NCI-H2227 treated with DMSO at 0.1 percent for 48 hours (cell line): Measurements from ENCODE around the gene NENF.

Experiments used
- DNase-seq: peaks from one replicate; lab custom pipeline; 2025; lab: John Stamatoyannopoulos, UW

Gene NENF

GRCh38 chr1:212431644-212432043 is 1.1 kb upstream of the NENF start:
- no peak for DNase-seq

DNA sequence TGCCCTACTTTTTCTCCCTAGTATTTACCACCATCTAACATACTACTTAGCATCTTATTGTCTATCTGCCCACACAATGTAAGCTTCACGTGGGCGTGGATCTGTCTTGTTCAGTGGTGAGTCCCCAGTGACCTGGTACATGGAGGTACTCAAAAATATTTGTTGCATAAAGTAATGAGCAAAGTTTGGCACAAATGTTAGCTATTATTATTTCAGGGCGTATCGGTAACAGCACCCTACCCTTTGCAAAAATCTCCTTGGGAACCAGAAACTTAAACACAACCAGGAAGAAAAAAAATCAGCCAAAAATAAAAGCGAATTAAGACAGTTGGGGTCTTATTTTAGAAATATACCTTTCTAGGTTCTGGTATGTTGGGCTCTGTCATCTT is 454 bp upstream of the NENF start:
- no peak for DNase-seq

DNA sequence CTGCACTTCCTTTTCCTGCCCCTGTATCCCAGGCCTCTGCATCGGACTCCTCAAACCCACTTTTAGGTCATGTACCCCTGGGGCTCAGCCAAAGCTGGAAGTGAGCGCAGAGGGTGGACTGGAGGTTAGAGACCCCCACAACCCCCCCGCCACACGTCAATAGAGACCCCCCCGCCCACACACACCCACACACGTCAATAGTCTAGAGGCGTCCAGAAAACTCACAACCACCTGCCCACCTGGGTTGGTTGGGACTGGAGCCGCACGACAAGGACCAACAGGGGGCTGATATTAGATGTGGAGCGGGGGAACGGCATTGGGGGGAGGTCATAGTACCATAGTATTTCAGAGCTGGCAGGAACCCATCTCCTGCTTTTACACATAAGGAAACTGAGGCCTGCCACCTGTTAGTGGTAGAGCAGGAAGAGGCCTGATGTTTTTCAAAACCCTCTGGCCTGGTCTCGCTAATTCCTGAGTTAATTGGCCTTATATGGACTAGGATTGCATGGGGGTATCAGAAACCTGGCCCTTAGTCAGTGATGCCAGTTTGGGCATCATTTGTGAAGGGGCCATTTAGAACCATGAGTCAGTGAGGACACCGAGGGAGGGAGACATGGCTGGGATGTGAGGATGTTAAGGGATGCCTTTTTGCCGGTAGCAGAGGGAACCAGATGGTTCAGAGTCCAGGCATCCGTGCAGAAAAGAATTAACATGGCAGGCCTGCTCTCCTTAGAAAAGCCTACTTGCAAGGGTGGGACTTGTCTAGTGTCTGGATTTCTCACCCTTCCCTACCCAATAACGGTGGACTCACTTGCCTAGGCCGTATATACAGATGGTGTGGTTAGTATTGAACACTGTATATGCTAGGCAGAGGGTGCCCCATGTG is 1.1 kb downstream of the NENF start:
- DNase-seq: no peak

DNA sequence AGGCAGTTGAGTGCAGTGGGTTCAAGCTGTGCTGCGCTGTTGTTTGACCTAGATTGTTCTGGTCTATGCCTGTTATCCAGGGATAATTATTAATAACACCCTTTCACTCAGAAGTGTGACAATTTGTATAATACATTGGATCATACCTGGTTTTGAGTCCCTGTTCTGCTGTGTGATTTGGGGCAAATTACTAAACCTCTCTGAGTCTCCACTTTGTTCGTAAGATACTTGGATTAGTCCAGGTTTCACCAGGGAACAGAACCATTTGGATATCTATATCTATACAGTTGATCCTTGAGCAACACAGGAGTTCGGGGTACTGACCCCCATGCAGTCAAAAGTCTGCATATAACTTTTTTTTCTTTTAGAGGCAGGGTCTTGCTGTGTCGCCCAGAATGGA is 2.3 kb downstream of the NENF start:
- no peak for DNase-seq

- DNase-seq: peak; percentile 27
These were observed 4.6 kb downstream of the NENF start for GRCh38 chr1:212437179-212437798.

DNA sequence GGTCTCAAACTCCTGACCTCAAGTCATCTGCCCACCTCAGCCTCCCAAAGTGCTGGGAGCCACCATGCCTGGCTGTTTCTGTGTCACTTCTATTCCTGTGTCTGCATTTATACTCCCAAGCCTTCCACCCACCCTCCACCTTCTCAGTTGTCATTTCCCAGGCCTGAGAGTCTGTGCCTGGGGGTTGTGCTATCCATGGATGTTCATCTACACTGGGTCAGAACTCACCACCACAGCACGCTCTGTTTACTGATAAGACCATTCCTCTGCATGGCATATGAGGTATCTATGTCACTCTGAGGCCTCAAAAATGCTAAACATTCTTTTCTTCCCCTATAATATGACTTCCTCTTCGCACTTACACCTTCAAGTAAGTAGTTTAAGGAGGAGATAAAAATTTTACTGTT is 6.1 kb downstream of the NENF start:
- no peak for DNase-seq

- DNase-seq: no peak
These were observed 7.7 kb downstream of the NENF start for GRCh38 chr1:212440419-212440818.

DNA sequence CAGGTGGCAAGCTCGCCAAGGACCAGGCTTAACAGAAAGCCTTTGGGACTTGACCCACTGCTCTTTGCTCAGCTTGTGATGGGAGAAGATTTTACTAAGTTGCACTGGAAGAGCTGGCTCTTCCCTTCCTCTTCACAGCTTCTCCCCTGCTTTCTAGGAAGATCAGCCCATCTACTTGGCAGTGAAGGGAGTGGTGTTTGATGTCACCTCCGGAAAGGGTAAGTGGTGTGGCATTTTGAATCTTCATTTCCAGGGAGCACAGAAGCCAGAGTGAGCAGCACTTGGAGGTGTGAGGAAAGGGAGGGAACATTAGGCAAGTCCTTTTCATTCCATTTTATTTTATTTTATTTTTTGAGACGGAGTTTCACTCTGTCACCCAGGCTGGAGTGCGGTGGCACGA is 9.7 kb downstream of the NENF start:
- DNase-seq: no peak

DNA sequence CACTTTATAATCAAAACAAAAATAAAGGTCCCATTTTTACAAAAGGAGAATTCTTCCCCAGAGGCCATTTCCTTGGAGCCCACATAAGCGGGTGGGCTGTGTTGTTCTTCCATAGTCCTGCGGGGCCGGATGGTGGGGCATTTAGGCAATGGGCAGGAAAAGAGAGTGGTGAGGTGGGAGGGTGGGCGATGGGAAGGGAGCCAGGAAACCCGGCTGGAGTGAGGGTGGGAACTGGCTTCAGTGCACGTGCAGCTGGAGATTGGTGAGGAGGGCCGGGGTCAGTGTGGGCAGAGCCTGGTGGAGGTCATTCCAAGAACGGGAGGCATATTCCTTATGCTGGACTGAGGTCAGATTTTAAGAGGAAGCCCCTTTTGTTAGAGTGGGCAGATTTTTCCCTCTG is 13.6 kb downstream of the NENF start:
- DNase-seq: no peak

DNA sequence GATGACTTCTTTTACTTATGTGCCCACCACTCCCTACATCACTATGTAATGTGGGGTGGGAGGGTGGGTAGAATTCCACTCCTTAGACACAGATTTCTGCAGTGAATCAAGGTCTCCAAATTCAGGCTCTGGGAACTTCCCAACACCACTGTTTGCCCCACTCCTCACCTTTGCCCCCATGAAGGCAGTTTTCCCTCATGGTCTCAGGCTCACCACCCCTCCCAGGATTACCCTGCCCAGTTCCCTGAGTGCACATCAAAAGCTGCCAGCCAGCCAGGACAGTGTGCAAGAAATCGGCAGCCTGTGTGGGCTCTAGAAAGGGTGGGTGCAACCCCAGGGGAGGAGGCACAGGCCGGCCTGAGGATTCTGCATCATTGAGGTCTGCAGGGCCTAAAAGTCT is 14.8 kb downstream of the NENF start:
- DNase-seq: no peak

- peak; percentile 12 for DNase-seq
These were observed 17.7 kb downstream of the NENF start for GRCh38 chr1:212450331-212450881.

DNA sequence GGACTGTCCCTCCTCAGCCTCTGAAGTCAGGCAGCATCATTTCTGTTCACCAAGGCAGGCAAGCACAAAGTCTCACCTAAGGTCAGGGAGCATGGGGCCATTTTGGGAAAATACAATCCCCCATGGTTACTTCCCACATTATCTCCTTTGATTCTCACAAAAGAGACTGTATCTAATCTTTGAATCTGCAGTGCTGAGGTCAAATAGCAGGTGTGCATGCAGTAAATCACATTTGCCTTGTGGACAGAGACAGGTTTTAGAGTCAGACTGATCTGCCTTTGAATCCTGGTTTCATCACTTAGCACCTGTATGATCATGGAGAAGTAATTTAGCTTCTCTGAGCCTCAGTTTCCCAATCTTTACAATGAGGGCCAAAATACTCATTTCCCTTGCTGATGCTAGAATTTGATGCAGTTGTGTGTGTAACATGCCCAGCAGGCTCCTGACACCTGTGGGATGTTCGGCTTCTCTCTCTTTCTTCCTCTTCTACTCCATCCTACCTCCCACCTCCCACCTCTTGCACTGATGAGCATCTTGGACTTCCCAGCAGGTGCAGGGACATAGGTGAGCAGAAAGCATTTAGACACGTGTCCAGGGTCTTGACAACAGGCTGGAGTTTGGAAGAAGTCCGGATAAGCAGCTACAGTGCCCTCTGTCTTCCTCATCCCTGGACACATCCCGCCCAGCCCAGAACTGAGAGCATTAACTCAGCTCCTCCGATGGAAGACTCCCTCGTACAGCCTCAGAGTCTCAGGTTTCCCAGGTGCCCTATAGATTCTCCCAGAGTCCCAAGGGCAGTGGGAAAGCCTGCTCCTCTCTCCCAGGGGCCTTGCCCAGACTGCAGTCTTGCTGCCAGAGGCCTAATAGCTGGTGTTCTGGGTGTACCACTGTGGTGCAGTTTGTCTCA is 18.9 kb downstream of the NENF start:
- no peak for DNase-seq

- peak; percentile 80 for DNase-seq
These were observed 19.8 kb downstream of the NENF start for GRCh38 chr1:212452323-212453155.

- no peak for DNase-seq
These were observed 20.6 kb downstream of the NENF start for GRCh38 chr1:212453156-212453857.

DNA sequence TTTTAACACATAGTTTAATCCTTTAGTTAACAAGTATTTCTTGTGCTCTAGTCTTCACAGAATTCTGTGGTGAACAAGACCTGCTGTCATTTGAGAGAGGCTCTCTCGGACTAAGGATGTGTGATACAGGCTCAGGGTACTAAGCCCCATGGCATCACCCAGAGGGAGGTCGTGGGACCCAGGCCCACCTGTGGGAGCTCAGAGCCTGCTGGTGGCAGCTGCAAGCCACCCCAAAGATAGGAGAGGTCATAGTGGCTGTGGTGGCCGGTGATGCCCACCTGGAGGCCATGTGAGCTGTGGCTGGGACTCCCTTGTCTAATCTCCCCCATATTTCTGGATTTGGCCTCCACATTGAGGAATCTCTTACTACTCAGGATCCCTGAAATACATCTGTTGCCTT is 22.0 kb downstream of the NENF start:
- DNase-seq: no peak

DNA sequence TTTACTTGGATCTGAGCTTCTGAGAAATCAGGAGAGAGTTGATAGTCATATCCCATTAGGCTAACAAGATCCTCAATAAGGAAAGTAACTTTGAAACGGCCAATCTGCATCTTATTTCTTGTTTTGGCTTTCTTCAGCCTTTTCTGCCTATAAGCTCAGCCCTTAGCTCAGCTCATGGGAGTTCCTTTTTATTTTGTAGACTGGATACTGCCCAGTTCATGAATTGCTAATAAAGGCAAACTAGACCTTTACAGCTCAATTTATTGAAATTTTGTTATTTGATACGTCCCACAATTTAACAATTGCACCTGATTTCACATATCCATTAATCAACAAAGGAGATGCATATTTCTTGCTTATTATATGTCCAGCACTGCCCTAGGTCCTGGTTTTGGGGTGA is 22.7 kb downstream of the NENF start:
- DNase-seq: no peak

DNA sequence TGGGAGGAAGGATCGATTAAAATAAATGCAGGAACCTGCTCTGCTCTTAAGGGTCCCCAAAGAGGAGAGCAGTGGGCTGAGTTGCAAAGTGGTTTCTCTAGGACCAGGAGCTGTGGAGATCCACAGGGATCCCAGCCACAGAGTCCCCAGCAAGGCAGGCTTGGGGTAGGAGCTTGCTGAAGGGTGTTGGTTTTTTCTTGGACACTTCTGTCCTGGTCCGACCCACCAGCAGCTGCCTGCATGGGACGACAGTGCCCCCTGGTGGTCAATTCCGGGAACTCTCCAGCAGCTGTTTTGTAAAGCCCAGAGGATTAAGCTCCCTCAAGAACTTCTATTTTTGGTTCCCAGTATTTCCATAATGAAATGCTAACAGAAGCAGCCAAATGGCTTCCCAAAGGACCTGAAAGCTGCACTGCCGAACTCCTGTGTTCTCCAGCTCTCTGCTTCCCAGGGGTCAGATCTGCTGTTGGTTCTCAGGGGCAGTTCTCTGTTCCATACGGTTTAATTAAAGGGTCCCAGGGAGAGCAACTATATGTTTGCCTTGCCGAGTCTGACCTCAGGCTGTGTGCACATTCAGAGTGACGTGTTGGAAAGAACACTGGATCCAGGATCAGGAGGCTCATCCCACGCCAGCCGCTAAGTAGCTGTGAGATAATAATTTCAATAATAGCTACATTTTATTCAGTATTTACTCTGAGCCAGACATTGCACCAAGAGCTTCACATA is 23.2 kb downstream of the NENF start:
- peak; percentile 81 for DNase-seq

- no peak for DNase-seq
These were observed 25.1 kb downstream of the NENF start for GRCh38 chr1:212457740-212458338.

DNA sequence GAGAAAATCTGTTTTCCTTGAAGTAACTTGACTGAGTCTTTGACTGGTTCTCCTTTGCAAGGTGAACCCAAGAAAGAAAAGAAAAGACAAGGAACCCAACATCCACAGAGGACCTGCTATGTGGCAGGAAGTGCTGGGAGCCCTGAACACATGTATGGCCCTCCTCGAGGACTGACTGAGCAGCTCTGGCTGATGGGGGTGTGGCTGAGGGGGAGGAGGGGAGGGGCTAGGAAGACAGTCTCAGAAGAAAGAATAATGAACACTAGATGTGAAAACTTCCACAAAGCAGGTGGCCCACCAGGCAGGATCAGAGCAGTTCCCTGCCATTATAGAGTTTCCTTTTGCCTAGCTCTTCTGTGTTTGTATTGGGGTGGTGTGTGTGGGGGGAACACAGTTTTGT is 26.1 kb downstream of the NENF start:
- DNase-seq: no peak

DNA sequence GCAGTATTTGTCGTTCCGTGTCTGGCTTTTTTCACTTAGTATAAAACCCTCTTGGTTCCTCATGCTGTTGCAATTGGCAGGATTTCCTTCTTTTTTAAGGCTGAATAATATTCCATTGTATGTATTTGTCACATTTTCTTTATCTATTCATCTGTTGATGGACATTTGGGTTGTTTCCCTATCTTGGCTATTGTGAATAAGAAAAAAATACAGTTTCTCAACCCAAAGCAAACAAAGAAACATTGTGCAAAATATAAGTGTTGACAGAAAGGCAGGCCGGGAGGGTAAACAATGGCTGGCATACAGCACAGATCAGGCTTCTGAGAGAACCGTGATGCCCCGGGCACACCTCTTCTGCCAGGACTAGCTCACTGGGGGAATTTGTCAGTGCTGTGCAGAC is 26.9 kb downstream of the NENF start:
- no peak for DNase-seq
